ENCODE results near the gene TTC28. TPM values are rescaled to one million over a fixed set of nuclear protein-coding genes. Genes with fewer than 3 reads are reported as not detected.

The TTC28 gene
- total and polyA plus RNA-seq, 12 donors: 2.1 to 27.7 (median 20.4) TPM

DNA sequence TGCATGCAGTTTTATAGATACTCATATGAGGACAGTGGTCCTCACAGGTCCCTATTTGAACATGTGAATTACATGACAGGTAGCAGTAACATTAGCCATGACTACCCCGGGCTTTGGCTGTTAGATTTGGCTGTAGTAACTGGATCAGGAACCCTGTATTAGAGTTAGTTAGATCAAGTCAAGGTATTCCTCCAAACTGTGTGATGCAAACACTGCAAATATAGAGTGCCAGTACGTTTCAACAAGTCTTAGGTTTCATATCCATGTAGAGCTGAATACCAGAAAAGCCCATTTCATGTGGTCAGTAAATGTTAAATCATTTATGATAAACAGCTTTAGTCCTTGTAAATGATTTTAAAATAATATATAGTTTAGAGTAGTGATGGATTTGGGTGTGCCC is 731.1 kb downstream of the TTC28 start:
- ATAC-seq (no peak), DNase-seq (no peak)
- H3K27ac ChIP-seq: no peak overlapping the region
- WGBS, 2 donors: 90% methylated on average over 2 of the region's 2 CpGs
- intact Hi-C loops (cut with DNase I): no loop called here
- H3K36me3 ChIP-seq: no peaks in the 10 kb centered on the region
- H3K27me3 ChIP-seq: no peaks in the 10 kb centered on the region
- TF ChIP-seq CTCF (IDR thresholded peaks at IDR 0.05): no peak
- peaks cover 0 to 17% (median 0%) of the 10 kb centered on the region in 9 donors for H3K4me1 ChIP-seq
- no peak overlapping the region for H3K4me3 ChIP-seq
- no peaks in the 10 kb centered on the region for H3K9me3 ChIP-seq

DNA sequence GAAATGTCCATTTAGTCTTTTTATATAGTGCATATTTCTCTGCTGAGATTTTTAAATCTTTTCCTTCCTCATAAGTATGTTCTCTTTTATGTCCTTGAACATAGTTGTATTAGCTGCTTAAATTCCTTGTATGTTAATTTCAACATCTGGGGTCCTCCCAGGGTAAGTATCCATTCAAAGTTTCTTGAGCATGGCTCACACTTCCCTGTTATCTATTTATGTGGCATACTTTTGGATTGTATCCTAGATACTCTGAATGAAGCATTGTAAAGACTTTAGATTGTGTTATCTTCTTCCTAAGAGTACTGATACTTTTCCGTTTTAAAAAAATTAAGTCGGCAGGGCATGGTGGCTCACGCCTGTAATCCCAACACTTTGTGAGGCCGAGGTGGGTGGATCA is 732.2 kb downstream of the TTC28 start:
- Histone ChIP-seq H3K9me3 (no peaks in the 10 kb centered on the region), H3K27me3 (no peaks in the 10 kb centered on the region), H3K27ac (no peak overlapping the region), H3K36me3 (no peaks in the 10 kb centered on the region), H3K4me3 (no peak overlapping the region), H3K4me1 (peaks cover 0 to 10% (median 0%) of the 10 kb centered on the region in 9 donors)
- DNase-seq (no peak), ATAC-seq (no peak)
- intact Hi-C loops (cut with DNase I): no loop called here
- no peak for TF ChIP-seq CTCF (IDR thresholded peaks at IDR 0.05)
- WGBS, 2 donors: 71 to 74% methylated on average over 4 of the region's 4 CpGs

- H3K4me1 ChIP-seq: no peaks in the 10 kb centered on the region
- DNase-seq (no peak), ATAC-seq (no peak)
- no peaks in the 10 kb centered on the region for H3K9me3 ChIP-seq
- no peak overlapping the region for H3K4me3 ChIP-seq
- no peaks in the 10 kb centered on the region for H3K36me3 ChIP-seq
- intact Hi-C loops (cut with DNase I): no loop called here
- H3K27ac ChIP-seq: no peak overlapping the region
- no peak for TF ChIP-seq CTCF (IDR thresholded peaks at IDR 0.05)
- no peaks in the 10 kb centered on the region for H3K27me3 ChIP-seq
Measured at GRCh38 chr22:27941143-27941542, 738.5 kb downstream of the TTC28 start.

- WGBS, 2 donors: 97% methylated on average over 2 of the region's 2 CpGs
- H3K9me3 ChIP-seq: no peaks in the 10 kb centered on the region
- no peaks in the 10 kb centered on the region for H3K36me3 ChIP-seq
- no peaks in the 10 kb centered on the region for H3K4me1 ChIP-seq
- peak in 3 of 9 donors; percentile 6 to 21 (median 16) for TF ChIP-seq CTCF (IDR thresholded peaks at IDR 0.05)
- no peak overlapping the region for H3K27ac ChIP-seq
- DNase-seq (no peak), ATAC-seq (no peak)
- intact Hi-C loops (cut with DNase I): no loop called here
- no peak overlapping the region for H3K4me3 ChIP-seq
- no peaks in the 10 kb centered on the region for H3K27me3 ChIP-seq
Measured at GRCh38 chr22:27937453-27937852, 742.2 kb downstream of the TTC28 start.

DNA sequence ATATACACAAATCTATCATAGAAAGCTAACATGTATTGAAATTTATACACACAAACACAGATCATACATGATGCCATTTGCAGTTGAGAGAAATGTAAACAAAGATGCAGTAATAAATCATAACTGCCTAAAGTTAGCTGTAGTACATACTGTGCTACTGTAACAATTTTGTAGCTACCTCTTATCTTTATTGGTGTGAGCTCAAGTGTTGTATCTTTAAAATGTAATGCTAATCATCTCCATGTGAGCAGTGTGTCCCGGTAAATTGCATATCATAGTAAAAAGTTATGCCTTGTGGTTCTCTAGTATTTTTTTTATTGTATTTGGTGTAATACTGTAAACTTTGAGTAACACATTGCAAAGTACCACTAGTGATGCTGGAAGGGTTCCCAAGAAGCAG is 743.7 kb downstream of the TTC28 start:
- no peaks in the 10 kb centered on the region for H3K36me3 ChIP-seq
- intact Hi-C loops (cut with DNase I): no loop called here
- DNase-seq (no peak), ATAC-seq (peak in 1 of 8 donors; percentile 50)
- no peak overlapping the region for H3K4me3 ChIP-seq
- H3K9me3 ChIP-seq: no peaks in the 10 kb centered on the region
- H3K4me1 ChIP-seq: no peaks in the 10 kb centered on the region
- no peak for TF ChIP-seq CTCF (IDR thresholded peaks at IDR 0.05)
- WGBS, 2 donors: 43 to 63% methylated on average over 1 of the region's 1 CpG
- H3K27ac ChIP-seq: no peak overlapping the region
- H3K27me3 ChIP-seq: no peaks in the 10 kb centered on the region
